GM19324 (cell line): Measurements from ENCODE around the gene RNF225.
"Not testable (repeated sequence)": the region's sequence is repeated elsewhere in the genome, so short reads cannot be mapped to it uniquely, and the experiment has no call there.

ENCODE experiments used
- ATAC-seq: cut with Tn5 transposase; IDR thresholded peaks from one replicate; pipeline ENCODE4 v1.9.1; 2021; ENCODE audit warnings: mild to moderate bottlenecking, moderate library complexity; ENCODE audit not compliant: unreplicated experiment, low FRiP score

The RNF225 gene

GRCh38 chr19:58395220-58395978 lies at the start of gene RNF225:
Gene RNF225 (plus strand): TSS chr19:58395656. CDS start chr19:58396090, 434 bp downstream.
- no peak for ATAC-seq

DNA sequence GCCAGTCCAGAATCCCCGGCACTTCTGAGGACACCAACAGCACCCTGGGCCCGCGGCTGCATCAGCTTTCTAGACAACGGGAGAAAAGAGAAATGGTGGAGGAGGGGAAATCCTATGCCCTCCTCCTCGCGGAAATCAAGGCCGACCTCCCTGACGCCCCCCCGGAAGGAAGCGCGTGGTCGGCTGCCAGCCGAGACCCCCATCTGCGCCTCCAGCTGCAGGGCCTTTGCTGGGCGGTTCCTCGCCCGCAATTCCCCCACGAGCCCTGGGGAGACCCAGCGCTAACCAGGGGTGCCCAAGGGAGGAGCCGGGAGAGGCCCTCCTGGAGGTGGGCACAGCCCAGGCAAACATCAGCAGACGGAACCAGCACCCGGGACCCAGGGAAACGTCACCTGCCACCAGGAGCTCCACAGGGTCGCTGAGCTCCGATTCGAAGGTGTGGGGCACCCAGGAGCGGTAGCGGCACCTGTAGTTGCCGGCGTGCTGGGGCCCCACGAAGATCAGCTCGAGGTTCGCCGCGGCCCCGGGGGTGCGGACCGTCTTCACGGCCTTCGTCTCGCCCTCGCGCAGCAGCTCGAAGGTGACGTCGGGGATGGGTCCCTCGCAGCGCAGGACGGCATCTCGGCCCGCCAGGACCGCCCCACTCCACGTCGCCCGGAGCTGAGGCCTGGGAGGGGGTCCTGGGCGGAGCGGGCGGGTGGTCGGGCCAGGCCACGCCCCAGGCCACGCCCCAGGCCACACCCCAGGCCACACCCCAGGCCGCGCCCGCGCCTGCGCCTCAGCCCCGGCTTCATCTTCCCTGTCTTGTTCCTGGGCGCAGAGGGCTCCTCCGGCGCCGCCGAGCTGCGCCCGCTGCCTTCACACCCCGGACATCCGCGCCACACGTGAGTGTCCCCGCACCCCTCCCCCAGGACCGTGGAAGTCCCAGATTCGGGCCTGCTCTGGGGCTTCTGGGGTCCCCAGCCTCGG lies 48.2 kb upstream of the RNF225 start:
- ATAC-seq = peak; percentile 78

DNA sequence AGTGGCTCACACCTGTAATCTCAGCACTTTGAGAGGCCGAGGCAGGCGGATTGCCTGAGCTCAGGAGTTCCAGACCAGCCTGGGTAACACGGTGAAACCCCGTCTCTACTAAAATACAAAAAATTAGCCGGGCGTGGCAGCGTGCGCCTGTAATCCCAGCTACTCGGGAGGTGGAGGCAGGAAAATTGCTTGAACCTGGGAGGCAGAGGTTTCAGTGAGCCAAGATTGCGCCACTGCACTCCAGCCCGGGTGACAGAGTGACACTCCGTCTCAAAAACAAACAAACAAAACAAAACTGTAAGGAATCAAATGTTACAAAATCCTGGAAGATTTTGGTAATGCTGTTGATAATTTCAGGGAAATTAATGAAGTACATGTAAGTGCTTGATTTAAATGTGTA lies 47.4 kb upstream of the RNF225 start:
- not testable (repeated sequence) for ATAC-seq

DNA sequence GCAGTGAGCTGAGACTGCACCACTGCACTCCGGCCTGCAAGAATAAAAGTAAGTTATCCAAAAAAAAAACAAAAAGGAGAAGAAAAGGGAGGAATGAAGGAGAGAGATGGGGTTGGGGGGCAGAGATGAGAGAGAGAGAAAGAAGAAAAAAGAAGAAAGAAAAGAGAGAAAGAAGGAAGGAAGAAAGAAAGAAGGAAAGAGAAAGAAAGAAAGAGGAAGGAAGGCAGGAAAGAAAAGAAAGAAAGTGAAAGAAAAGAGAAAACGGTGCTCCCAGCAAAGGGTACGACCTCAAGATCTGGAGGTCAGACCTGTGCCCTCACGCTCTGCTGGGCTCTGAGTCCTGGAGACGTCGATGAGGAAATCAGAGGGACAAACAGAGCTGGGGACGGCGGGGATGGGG lies 45.9 kb upstream of the RNF225 start:
- no peak for ATAC-seq

- ATAC-seq = no peak
Measured at GRCh38 chr19:58350001-58350861, 45.2 kb upstream of the RNF225 start.

- ATAC-seq = no peak
Measured at GRCh38 chr19:58350871-58351557, 44.4 kb upstream of the RNF225 start.

- no peak for ATAC-seq
Measured at GRCh38 chr19:58351558-58351878, 43.9 kb upstream of the RNF225 start.

DNA sequence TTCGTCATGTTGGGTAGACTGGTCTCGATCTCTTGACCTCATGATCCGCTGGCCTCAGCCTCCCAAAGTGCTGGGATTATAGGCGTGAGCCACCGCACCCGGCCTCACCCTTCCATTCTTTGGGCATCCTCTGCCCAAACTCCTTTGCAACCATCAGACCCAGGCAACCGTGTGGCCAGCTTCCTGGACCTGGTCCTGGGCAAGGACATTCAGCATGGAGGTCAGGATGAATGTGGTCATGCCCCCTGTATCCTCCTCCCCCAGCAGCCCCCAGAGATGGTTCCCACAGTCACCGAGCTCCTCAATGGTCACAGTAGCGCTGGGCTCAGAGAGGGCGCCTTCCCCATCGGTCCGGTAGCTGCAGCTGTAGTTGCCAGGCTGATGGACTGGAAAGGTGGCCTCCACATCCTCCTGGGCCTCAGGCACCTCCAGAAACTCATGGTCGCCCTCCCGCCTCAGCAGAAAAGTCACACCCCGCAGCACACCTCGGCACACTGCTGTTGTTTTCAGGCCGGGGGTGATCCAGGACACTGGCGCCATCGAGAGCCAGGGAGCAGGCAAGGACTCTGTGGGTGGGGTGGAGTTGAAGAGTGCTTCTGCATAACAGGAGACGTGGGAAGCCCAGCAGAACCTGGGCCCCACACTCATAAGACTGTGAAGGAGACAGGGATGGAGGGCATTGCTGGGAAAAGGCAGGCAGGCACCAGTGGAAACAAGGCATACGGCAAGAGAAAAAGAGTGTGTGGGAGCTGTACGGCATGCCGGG lies 43.3 kb upstream of the RNF225 start:
- no peak for ATAC-seq

DNA sequence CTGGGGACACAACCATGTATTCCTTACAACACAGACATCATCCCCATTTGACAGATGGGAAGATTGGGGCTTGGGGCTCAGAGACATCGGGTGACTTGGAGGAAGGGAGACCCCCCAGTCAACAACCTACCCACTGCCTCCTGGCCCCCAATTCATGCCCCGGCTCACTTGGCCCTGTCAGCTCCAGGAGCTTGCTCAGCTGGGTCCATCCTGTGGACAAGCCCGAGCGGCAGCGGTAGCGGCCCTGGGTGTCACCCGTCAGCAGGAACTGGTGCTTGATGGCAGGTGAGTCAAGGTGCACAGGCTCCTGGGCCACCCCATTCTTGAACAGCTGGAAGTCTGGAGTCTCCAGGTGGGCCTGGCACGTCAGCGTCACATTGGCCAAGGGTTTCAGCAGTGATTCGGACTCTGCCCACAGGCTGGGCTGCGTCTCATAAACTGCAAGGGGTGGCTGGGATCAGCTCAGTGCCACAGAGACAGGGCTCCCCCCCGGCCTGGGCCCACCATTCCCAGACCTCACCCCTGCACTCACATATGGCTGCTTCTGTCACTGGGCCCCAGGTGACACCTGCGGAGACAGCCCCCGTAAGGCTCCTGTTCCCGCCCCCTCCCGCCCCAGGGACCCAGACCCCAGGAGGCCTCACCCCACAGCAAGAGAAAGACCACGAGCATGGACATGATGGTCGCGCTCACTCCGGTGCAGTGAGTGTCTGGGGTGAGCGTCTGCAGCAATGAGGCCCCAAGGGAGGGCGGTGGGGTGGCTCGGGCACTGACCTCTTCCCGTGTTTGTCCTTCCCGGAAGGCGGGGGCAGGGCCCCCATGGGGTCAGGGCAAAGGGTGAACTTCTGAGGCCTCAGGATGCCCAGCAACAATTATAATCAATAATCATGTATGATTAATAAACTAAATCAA lies 42.4 kb upstream of the RNF225 start, which contains the start of gene A1BG:
Gene A1BG (minus strand): TSS at position 733 of the 912 bp plus-strand sequence. CDS start 55 bp downstream, at position 678.
- no peak for ATAC-seq

DNA sequence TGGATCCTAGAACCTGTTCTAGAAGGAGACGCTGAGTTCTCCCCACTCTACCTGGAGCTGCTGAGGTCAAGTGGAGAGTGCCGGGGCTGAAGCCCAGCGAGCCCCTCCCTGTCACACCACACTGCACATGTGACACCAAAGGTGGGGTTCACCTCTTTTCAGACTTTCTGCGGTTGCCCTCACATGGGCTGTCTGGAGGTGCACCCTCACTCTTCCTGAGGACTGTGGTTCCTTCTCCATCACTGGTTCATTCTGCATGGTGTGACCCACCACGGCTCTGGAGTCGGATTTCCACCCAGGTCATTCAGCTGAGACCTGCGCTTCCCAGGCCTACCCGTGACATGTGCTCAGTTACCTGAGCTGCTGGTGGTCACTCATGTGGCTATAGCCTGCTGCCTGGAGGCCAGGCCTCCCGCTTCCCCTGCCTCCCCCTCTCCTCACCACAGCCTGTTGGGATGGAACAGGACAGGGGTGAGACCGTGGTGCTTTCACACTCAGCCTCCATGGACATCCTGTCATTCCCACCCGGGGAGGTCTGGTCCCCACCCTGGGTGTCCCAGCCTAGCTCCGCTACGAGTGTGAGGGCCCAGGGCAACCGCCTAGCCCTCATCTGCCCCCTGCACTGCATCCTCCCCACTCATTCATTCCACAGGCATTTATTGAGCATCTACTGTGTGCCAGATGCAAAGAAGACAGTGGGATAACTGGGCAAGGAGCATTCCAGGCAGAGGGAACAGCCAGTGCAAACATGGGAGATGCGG lies 41.6 kb upstream of the RNF225 start:
- ATAC-seq = no peak

DNA sequence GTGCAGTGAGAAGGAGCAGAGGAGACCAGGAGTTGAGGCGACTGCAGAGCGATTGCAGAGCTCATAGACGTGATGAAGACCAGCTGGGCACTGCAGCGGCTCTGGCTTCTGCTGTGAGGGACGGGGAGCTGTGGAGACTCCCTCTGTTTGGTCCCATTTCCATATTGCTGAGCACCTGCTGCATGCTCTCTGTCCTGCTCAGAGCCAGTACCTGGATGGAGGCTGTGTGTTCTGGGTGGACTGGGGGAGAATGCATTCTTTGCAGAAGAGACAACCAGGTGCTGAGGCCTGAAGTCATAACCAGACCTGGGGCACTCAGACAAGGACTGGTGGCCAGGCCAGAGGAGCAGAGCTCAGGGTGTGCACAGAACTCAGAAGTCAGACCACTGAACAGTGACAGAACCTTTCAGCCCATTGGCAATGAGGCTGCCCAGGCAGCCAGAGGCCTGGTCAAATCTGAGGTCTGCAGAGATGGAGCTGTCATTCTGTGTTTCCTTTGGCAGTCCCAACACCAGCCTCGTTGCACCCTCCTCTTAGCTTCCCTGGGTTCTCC lies 40.9 kb upstream of the RNF225 start:
- no peak for ATAC-seq

DNA sequence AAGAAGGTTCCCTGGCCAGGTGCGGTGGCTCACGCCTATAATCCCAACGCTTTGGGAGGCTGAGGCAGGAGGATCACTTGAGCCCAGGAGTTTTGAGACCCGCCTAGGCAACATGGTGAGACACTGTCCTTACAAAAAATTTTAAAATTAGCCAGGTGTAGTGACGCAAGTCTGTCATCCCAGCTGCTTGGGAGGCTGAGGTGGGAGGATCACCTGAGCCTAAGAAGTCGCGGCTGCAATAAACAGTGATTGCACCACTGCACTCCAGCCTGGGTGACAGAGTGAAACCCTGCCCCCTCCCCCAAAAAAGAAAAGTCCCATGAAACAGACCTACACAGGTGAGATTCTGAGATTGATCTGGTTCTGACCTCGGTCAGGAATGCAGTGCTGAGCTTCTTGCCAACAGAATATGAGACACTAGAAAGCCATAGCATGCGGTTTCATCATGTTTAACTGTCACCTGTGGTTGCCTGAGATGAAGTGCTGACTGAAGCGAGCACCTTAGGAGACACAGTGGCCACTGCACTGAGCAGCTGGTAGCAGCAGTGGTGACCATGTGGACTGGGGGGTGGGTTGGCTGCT lies 40.1 kb upstream of the RNF225 start:
- no peak for ATAC-seq

GRCh38 chr19:58355908-58356765 lies 39.3 kb upstream of the RNF225 start:
- ATAC-seq = no peak

- ATAC-seq = no peak
Measured at GRCh38 chr19:58356766-58357480, 38.5 kb upstream of the RNF225 start.

DNA sequence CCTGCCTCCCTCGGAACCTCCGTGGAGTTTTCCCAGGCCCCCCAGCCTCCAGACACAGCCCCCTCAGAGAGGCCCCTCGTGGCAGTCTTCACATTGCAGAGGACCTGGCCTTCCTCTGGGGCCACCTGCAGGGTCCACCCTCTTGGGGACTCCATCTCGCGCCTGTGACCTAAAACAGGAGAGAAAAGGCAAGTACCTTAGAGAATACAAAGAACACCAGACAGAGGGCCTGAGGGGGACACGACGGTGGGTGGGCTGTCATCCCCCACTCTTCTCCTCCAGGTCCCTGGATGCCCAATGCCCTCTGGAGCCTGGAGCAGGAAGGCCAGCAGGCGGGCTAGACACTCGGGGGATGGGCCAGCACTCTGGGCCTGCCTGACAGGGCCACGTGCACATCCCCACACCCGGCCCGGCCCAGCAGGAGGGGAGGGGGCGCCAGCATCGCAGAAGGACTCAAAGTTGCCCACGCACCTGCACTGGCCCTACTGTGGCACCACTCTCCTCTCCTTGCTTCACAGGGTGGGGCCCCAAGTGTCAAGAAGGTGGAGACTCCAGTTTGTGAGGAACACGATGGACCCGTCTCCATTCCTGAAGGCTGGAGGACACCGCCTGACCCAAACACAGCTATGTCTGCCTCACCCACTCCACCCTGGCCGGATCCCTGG lies 37.8 kb upstream of the RNF225 start:
- ATAC-seq = no peak
